ENCODE data around the gene BOC. TPM values are rescaled to one million over a fixed set of nuclear protein-coding genes. Genes with fewer than 3 reads are reported as not detected.

The BOC gene
- total RNA-seq, 1 experiment from 2014 or later: 3.5 TPM

DNA sequence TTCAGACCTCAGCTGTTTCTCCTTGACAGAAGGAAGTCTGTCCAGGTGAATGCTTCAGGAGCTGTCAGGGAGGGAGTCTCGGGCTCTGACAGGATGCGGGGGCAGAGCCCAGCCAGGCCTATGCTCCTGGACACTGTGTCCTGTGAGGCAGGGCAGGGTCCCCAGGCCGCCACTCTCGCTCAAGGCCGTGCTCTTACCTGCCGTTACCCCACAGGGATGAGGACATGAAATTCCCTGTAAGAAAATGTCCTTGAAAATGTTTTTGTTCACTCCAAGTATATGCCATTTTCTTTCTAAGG, 63.9 kb downstream of the BOC start:
- Histone ChIP-seq H3K27ac (ENCODE audit: insufficient read length, low read depth, low read length) (no peak overlapping the region), H2AFZ (ENCODE audit: low read length) (no peak overlapping the region), H2BK12ac (ENCODE audit: insufficient read length, low read depth, low read length) (no peak overlapping the region), H3K4ac (ENCODE audit: low read depth, low read length) (no peak overlapping the region), H3K9me3 (ENCODE audit: control insufficient read depth, low read depth, low read length) (no peaks in the 10 kb centered on the region), H4K8ac (replicated peaks; ENCODE audit: insufficient read length, low read depth, low read length) (no peak overlapping the region), H4K20me1 (ENCODE audit: control insufficient read depth, insufficient read depth, insufficient read length) (no peaks in the 10 kb centered on the region), H3T11ph (ENCODE audit: low read length) (no peak overlapping the region), H4K5ac (ENCODE audit: insufficient read length, low read depth, low read length) (no peak overlapping the region), H3K23me2 (ENCODE audit: insufficient read length, low read depth, low read length, poor library complexity, severe bottlenecking) (no peaks in the 10 kb centered on the region), H3K27me3 (ENCODE audit: insufficient read depth, low read length) (no peaks in the 10 kb centered on the region), H2BK120ac (ENCODE audit: low read depth, low read length, poor library complexity, severe bottlenecking) (no peak overlapping the region), H4K91ac (ENCODE audit: insufficient read length, low read depth, low read length) (no peak overlapping the region), H3K4me2 (ENCODE audit: insufficient read depth, insufficient read length, low read length) (no peak overlapping the region), H2AK5ac (ENCODE audit: insufficient read length, low read length) (no peak overlapping the region), H3K18ac (ENCODE audit: insufficient read length, low read depth, low read length) (no peak overlapping the region), H3K79me1 (ENCODE audit: insufficient read depth, low read depth, low read length, poor library complexity, severe bottlenecking) (no peaks in the 10 kb centered on the region), H3K56ac (ENCODE audit: insufficient read length, low read depth, low read length) (no peak overlapping the region), H2BK20ac (ENCODE audit: low read depth, low read length, poor library complexity, severe bottlenecking) (no peak overlapping the region), H3K23ac (ENCODE audit: insufficient read length, low read depth, low read length) (no peak overlapping the region), H2BK15ac (ENCODE audit: low read depth, low read length) (no peak overlapping the region), H3K79me2 (ENCODE audit: insufficient read depth, low read length) (no peaks in the 10 kb centered on the region), H3K4me1 (ENCODE audit: insufficient read depth, low read length) (no peaks in the 10 kb centered on the region), H3K14ac (ENCODE audit: insufficient read depth, low read length) (no peak overlapping the region), H3K9ac (ENCODE audit: extremely low read depth, insufficient read length, low read length) (no peak overlapping the region), H2BK5ac (ENCODE audit: insufficient read length, low read length) (no peak overlapping the region)
- no peak overlapping the region for H3K4me3 Mint-ChIP-seq
- no peaks in the 10 kb centered on the region for H3K9me3 Mint-ChIP-seq
- WGBS (ENCODE audit: extremely low coverage, insufficient read length, low lambda C conversion rate): no CpG with 5 or more reads among the region's 6 CpGs
- TF ChIP-seq, protein P1, sequence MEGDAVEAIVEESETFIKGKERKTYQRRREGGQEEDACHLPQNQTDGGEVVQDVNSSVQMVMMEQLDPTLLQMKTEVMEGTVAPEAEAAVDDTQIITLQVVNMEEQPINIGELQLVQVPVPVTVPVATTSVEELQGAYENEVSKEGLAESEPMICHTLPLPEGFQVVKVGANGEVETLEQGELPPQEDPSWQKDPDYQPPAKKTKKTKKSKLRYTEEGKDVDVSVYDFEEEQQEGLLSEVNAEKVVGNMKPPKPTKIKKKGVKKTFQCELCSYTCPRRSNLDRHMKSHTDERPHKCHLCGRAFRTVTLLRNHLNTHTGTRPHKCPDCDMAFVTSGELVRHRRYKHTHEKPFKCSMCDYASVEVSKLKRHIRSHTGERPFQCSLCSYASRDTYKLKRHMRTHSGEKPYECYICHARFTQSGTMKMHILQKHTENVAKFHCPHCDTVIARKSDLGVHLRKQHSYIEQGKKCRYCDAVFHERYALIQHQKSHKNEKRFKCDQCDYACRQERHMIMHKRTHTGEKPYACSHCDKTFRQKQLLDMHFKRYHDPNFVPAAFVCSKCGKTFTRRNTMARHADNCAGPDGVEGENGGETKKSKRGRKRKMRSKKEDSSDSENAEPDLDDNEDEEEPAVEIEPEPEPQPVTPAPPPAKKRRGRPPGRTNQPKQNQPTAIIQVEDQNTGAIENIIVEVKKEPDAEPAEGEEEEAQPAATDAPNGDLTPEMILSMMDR (conservative IDR thresholded peaks at IDR 0.05): no peak
- H3K36me3 Mint-ChIP-seq (ENCODE audit: insufficient read depth in 1 of 3, low read depth in 3 of 3): peaks cover 0 to 14% (median 7%) of the 10 kb centered on the region in 3 experiments; a peak in 5 of 7 replicates
- H3K27ac Mint-ChIP-seq: no peak overlapping the region
- peaks cover 21 to 38% of the 10 kb centered on the region in 2 experiments for H3K4me1 Mint-ChIP-seq
- 0 out of 2 replicates have a peak, but pooled peaks cover 2% of the 10 kb centered on the region for H3K27me3 Mint-ChIP-seq (ENCODE audit: low read depth)
- peak; percentile 11 for DNase-seq
